Astrocyte (in vitro differentiated cells and primary cell): ENCODE data around the gene KIAA1671. TPM values are rescaled to one million over a fixed set of nuclear protein-coding genes. Genes with fewer than 3 reads are reported as not detected.

Experiments
- DNase-seq: peaks from one replicate; pipeline ENCODE4 v3.0.0-alpha.2; 2010; ENCODE audit warnings: low read depth
- FAIRE-seq: peaks from 2 replicates; lab custom pipeline; 2011; peaks lifted over from hg19 to GRCh38; lab: Jason Lieb, UNC
- H2AFZ ChIP-seq: 2 replicates; pipeline ENCODE4 v1.6.0; 2012; ENCODE audit warnings: low read depth, low read length, inconsistent platforms
- H3K27ac ChIP-seq: 2 replicates; pipeline ENCODE4 v1.5.1; 2011; ENCODE audit warnings: low read depth, low read length, inconsistent platforms
- H3K27me3 ChIP-seq: 2 replicates; pipeline ENCODE4 v1.6.0; 2011; ENCODE audit warnings: low read length, inconsistent platforms; ENCODE audit not compliant: insufficient read depth
- H3K36me3 ChIP-seq: 2 replicates; pipeline ENCODE4 v1.5.1; 2011; ENCODE audit warnings: low read length, inconsistent platforms; ENCODE audit not compliant: insufficient read depth
- H3K4me1 ChIP-seq: 2 replicates; pipeline ENCODE4 v1.5.1; 2011; ENCODE audit warnings: low read length, inconsistent platforms; ENCODE audit not compliant: insufficient read depth
- H3K4me2 ChIP-seq: 2 replicates; pipeline ENCODE4 v1.6.0; 2012; ENCODE audit warnings: low read length, inconsistent platforms
- H3K4me3 ChIP-seq: 2 replicates; pipeline ENCODE4 v1.5.1; 2011; ENCODE audit warnings: low read depth, mild to moderate bottlenecking, low read length, inconsistent platforms; ENCODE audit not compliant: insufficient read depth
- H3K79me2 ChIP-seq: 2 replicates; pipeline ENCODE4 v1.6.0; 2012; ENCODE audit warnings: mild to moderate bottlenecking, low read length, inconsistent platforms; ENCODE audit not compliant: insufficient read depth
- H3K9ac ChIP-seq: 2 replicates; pipeline ENCODE4 v1.6.0; 2012; ENCODE audit warnings: mild to moderate bottlenecking, low read length, inconsistent platforms
- H3K9me3 ChIP-seq: 2 replicates; pipeline ENCODE4 v1.5.1; 2012; ENCODE audit warnings: low read depth, mild to moderate bottlenecking, low read length, inconsistent platforms; ENCODE audit not compliant: insufficient read depth
- H4K20me1 ChIP-seq: 2 replicates; pipeline ENCODE4 v1.6.0; 2012; ENCODE audit warnings: low read length, inconsistent platforms; ENCODE audit not compliant: insufficient read depth
- H3K27ac Mint-ChIP-seq: one replicate; pipeline ENCODE4 v1.8.0; 2021; ENCODE audit warnings: mild to moderate bottlenecking, mixed read lengths; ENCODE audit not compliant: unreplicated experiment
- H3K27me3 Mint-ChIP-seq: one replicate; pipeline ENCODE4 v1.8.0; 2021; ENCODE audit warnings: low read depth, mixed read lengths; ENCODE audit not compliant: unreplicated experiment
- H3K36me3 Mint-ChIP-seq: one replicate; pipeline ENCODE4 v1.8.0; 2021; ENCODE audit warnings: low read depth, mixed read lengths; ENCODE audit not compliant: unreplicated experiment
- H3K4me1 Mint-ChIP-seq: one replicate; pipeline ENCODE4 v1.8.0; 2021; ENCODE audit warnings: low read depth, mixed read lengths; ENCODE audit not compliant: unreplicated experiment
- H3K4me3 Mint-ChIP-seq: one replicate; pipeline ENCODE4 v1.8.0; 2021; ENCODE audit warnings: mild to moderate bottlenecking, moderate library complexity, mixed read lengths; ENCODE audit not compliant: unreplicated experiment
- H3K9me3 Mint-ChIP-seq: one replicate; pipeline ENCODE4 v1.8.0; 2021; ENCODE audit warnings: mild to moderate bottlenecking, mixed read lengths; ENCODE audit not compliant: unreplicated experiment
- CTCF ChIP-seq: IDR thresholded peaks from 2 replicates; pipeline ENCODE4 v1.5.1; 2011; ENCODE audit warnings: low read depth, mild to moderate bottlenecking, inconsistent platforms, low read length, moderate library complexity; ENCODE audit not compliant: insufficient read depth
- EZH2 ChIP-seq: IDR thresholded peaks from 2 replicates; pipeline ENCODE4 v1.6.1; 2012; ENCODE audit warnings: mild to moderate bottlenecking, low read length, inconsistent platforms; ENCODE audit not compliant: insufficient read depth
- total RNA-seq: library from RNA; stranded (reverse); gene quantifications from 2 replicates; pipeline ENCODE4 v1.2.1, GENCODE V29; 2021

KIAA1671 gene
- total RNA-seq, 1 donor from 2014 or later = 28.4 TPM

- no peak for TF ChIP-seq EZH2
- TF ChIP-seq CTCF = no peak
- no peak overlapping the region for H3K27ac ChIP-seq
- no peaks in the 10 kb centered on the region for H3K36me3 ChIP-seq
- peaks cover 3% of the 10 kb centered on the region for H4K20me1 ChIP-seq
- H3K9ac ChIP-seq = no peak overlapping the region
- Mint-ChIP-seq H3K4me3 (no peak overlapping the region), H3K4me1 (peaks cover 11% of the 10 kb centered on the region), H3K27ac (peak overlapping the region; percentile 62), H3K27me3 (no peaks in the 10 kb centered on the region), H3K9me3 (peaks cover 1% of the 10 kb centered on the region), H3K36me3 (peaks cover 2% of the 10 kb centered on the region)
- no peak overlapping the region for H3K4me3 ChIP-seq
- H3K9me3 ChIP-seq = no peaks in the 10 kb centered on the region
- no peak overlapping the region for H2AFZ ChIP-seq
- no peaks in the 10 kb centered on the region for H3K79me2 ChIP-seq
- FAIRE-seq (no peak), DNase-seq (no peak)
- H3K4me1 ChIP-seq = peaks cover 5% of the 10 kb centered on the region
- H3K4me2 ChIP-seq = no peak overlapping the region
- H3K27me3 ChIP-seq = no peaks in the 10 kb centered on the region
Observed at GRCh38 chr22:25169278-25170031, 216.9 kb downstream of the KIAA1671 start.

- Mint-ChIP-seq H3K4me1 (peaks cover 3% of the 10 kb centered on the region), H3K27ac (no peak overlapping the region), H3K9me3 (peaks cover 1% of the 10 kb centered on the region), H3K4me3 (no peak overlapping the region), H3K27me3 (no peaks in the 10 kb centered on the region), H3K36me3 (peaks cover 8% of the 10 kb centered on the region)
- Histone ChIP-seq H3K27me3 (no peaks in the 10 kb centered on the region), H2AFZ (no peak overlapping the region), H3K27ac (no peak overlapping the region), H3K4me1 (no peaks in the 10 kb centered on the region), H3K4me3 (no peak overlapping the region), H3K9ac (no peak overlapping the region), H3K36me3 (no peaks in the 10 kb centered on the region), H4K20me1 (no peaks in the 10 kb centered on the region), H3K79me2 (no peaks in the 10 kb centered on the region), H3K9me3 (no peaks in the 10 kb centered on the region), H3K4me2 (no peak overlapping the region)
- TF ChIP-seq EZH2 (no peak), CTCF (no peak)
- FAIRE-seq (no peak), DNase-seq (no peak)
Observed at GRCh38 chr22:25170426-25170980, 218.0 kb downstream of the KIAA1671 start.

GRCh38 chr22:25172153-25172552, 219.6 kb downstream of the KIAA1671 start:
- H3K9me3 Mint-ChIP-seq = peaks cover 1% of the 10 kb centered on the region
- no peaks in the 10 kb centered on the region for H3K27me3 Mint-ChIP-seq
- no peaks in the 10 kb centered on the region for H3K36me3 ChIP-seq
- H3K4me2 ChIP-seq = no peak overlapping the region
- H3K4me3 ChIP-seq = no peak overlapping the region
- H3K4me1 Mint-ChIP-seq = peaks cover 4% of the 10 kb centered on the region
- H3K27ac Mint-ChIP-seq = no peak overlapping the region
- no peak for DNase-seq
- TF ChIP-seq CTCF (no peak), EZH2 (no peak)
- H2AFZ ChIP-seq = no peak overlapping the region
- no peak for FAIRE-seq
- no peaks in the 10 kb centered on the region for H4K20me1 ChIP-seq
- no peak overlapping the region for H3K27ac ChIP-seq
- H3K9ac ChIP-seq = no peak overlapping the region
- no peaks in the 10 kb centered on the region for H3K4me1 ChIP-seq
- H3K79me2 ChIP-seq = no peaks in the 10 kb centered on the region
- H3K27me3 ChIP-seq = no peaks in the 10 kb centered on the region
- peaks cover 13% of the 10 kb centered on the region for H3K36me3 Mint-ChIP-seq
- no peak overlapping the region for H3K4me3 Mint-ChIP-seq
- H3K9me3 ChIP-seq = no peaks in the 10 kb centered on the region
